ENCODE data around the gene ZBTB46.

DNA sequence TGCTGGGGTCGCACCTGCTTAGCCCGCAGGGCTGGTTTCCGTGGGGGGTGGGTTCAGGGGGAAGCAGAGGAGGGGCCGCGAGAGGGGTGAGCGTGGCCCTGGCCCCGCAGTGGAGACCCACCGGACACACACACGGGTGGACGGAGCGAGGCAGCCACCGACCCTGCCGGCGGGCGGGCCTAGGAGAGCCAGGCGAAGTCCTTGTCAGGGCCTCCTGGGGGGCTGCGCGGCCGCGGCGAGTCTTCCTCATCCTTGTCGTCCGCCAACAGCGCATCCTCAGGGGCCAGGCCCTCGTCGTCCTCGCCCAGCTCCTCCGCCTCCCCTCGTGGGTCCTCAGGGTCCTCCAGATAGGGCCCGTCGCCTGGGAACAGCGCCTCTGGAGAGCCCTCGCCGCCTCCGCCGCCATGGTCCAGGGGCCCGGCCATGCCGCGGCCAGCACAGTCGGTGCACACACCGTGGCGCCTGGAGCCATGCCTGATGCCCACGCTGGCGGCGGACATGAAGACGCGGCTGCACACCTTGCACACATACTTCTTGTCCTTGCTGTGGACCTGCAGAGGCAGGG, 84.2 kb downstream of the ZBTB46 start:
- TF ChIP-seq, protein P1, sequence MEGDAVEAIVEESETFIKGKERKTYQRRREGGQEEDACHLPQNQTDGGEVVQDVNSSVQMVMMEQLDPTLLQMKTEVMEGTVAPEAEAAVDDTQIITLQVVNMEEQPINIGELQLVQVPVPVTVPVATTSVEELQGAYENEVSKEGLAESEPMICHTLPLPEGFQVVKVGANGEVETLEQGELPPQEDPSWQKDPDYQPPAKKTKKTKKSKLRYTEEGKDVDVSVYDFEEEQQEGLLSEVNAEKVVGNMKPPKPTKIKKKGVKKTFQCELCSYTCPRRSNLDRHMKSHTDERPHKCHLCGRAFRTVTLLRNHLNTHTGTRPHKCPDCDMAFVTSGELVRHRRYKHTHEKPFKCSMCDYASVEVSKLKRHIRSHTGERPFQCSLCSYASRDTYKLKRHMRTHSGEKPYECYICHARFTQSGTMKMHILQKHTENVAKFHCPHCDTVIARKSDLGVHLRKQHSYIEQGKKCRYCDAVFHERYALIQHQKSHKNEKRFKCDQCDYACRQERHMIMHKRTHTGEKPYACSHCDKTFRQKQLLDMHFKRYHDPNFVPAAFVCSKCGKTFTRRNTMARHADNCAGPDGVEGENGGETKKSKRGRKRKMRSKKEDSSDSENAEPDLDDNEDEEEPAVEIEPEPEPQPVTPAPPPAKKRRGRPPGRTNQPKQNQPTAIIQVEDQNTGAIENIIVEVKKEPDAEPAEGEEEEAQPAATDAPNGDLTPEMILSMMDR (IDR thresholded peaks at IDR 0.05): no peak
- TF ChIP-seq POLR2A (IDR thresholded peaks at IDR 0.05): no peak

Data from tibial nerve (tissue), 3 donors.